ENCODE data around the gene ZNF793.

Gene ZNF793

GRCh38 chr19:37564624-37565369, 58.1 kb downstream of the ZNF793 start:
- no peak overlapping the region for H3K4me2 ChIP-seq (ENCODE audit: low read depth, low read length, poor library complexity, severe bottlenecking)
- H4K20me1 ChIP-seq (ENCODE audit: low read depth, low read length): no peaks in the 10 kb centered on the region
- H3K9ac ChIP-seq (ENCODE audit: low read length): no peak overlapping the region
- H3K36me3 ChIP-seq (ENCODE audit: low read length): peaks cover 43% of the 10 kb centered on the region
- TF ChIP-seq EZH2phosphoT487 (conservative IDR thresholded peaks at IDR 0.05; ENCODE audit: low read length) (no peak), CTCF (IDR thresholded peaks at IDR 0.05; ENCODE audit: insufficient read depth, low read length, poor library complexity, severe bottlenecking) (no peak)
- H3K27me3 ChIP-seq (ENCODE audit: low read length): no peaks in the 10 kb centered on the region
- H3K9me3 ChIP-seq (ENCODE audit: insufficient read depth, low read length): peaks cover 78% of the 10 kb centered on the region; the same call in 1 of the 2 replicates
- no peak overlapping the region for H3K4me3 ChIP-seq (ENCODE audit: insufficient read depth, low read length, poor library complexity, severe bottlenecking)
- H3K9me2 ChIP-seq (replicated peaks; ENCODE audit: insufficient read depth, low read length): no peaks in the 10 kb centered on the region
- H3K79me2 ChIP-seq (ENCODE audit: insufficient read depth, low read length): no peaks in the 10 kb centered on the region
- no peak overlapping the region for H3K27ac ChIP-seq (ENCODE audit: low read depth, low read length)
- no peak overlapping the region for H2AFZ ChIP-seq (ENCODE audit: low read depth, low read length, severe bottlenecking)
- H3F3A ChIP-seq (ENCODE audit: insufficient read depth): no peaks in the 10 kb centered on the region

- H3K9me3 ChIP-seq (ENCODE audit: insufficient read depth, low read length): peaks cover 82% of the 10 kb centered on the region; the same call in 1 of the 2 replicates
- TF ChIP-seq EZH2phosphoT487 (conservative IDR thresholded peaks at IDR 0.05; ENCODE audit: low read length): no peak
- no peak for TF ChIP-seq CTCF (IDR thresholded peaks at IDR 0.05; ENCODE audit: insufficient read depth, low read length, poor library complexity, severe bottlenecking)
- no peaks in the 10 kb centered on the region for H3F3A ChIP-seq (ENCODE audit: insufficient read depth)
- no peak overlapping the region for H2AFZ ChIP-seq (ENCODE audit: low read depth, low read length, severe bottlenecking)
- no peak overlapping the region for H3K27ac ChIP-seq (ENCODE audit: low read depth, low read length)
- H3K9me2 ChIP-seq (replicated peaks; ENCODE audit: insufficient read depth, low read length): no peaks in the 10 kb centered on the region
- no peaks in the 10 kb centered on the region for H4K20me1 ChIP-seq (ENCODE audit: low read depth, low read length)
- no peaks in the 10 kb centered on the region for H3K79me2 ChIP-seq (ENCODE audit: insufficient read depth, low read length)
- H3K36me3 ChIP-seq (ENCODE audit: low read length): peaks cover 43% of the 10 kb centered on the region
- H3K27me3 ChIP-seq (ENCODE audit: low read length): no peaks in the 10 kb centered on the region
- no peak overlapping the region for H3K4me2 ChIP-seq (ENCODE audit: low read depth, low read length, poor library complexity, severe bottlenecking)
- H3K4me3 ChIP-seq (ENCODE audit: insufficient read depth, low read length, poor library complexity, severe bottlenecking): no peak overlapping the region
- no peak overlapping the region for H3K9ac ChIP-seq (ENCODE audit: low read length)
Measured at GRCh38 chr19:37565370-37565669, 58.6 kb downstream of the ZNF793 start.

GRCh38 chr19:37572203-37572602, 65.5 kb downstream of the ZNF793 start:
- no peak overlapping the region for H3K4me2 ChIP-seq (ENCODE audit: low read depth, low read length, poor library complexity, severe bottlenecking)
- H3K9me3 ChIP-seq (ENCODE audit: insufficient read depth, low read length): peaks cover 46% of the 10 kb centered on the region
- no peaks in the 10 kb centered on the region for H3F3A ChIP-seq (ENCODE audit: insufficient read depth)

More at GRCh38 chr19:37572203-37572602, 65.5 kb downstream of the ZNF793 start:
- no peak overlapping the region for H3K4me3 ChIP-seq (ENCODE audit: insufficient read depth, low read length, poor library complexity, severe bottlenecking)
- peaks cover 25% of the 10 kb centered on the region for H3K36me3 ChIP-seq (ENCODE audit: low read length)
- no peak overlapping the region for H2AFZ ChIP-seq (ENCODE audit: low read depth, low read length, severe bottlenecking)
- TF ChIP-seq EZH2phosphoT487 (conservative IDR thresholded peaks at IDR 0.05; ENCODE audit: low read length): no peak
- no peak for TF ChIP-seq CTCF (IDR thresholded peaks at IDR 0.05; ENCODE audit: insufficient read depth, low read length, poor library complexity, severe bottlenecking)
- no peaks in the 10 kb centered on the region for H3K9me2 ChIP-seq (replicated peaks; ENCODE audit: insufficient read depth, low read length)
- H3K79me2 ChIP-seq (ENCODE audit: insufficient read depth, low read length): no peaks in the 10 kb centered on the region
- H4K20me1 ChIP-seq (ENCODE audit: low read depth, low read length): no peaks in the 10 kb centered on the region
- no peak overlapping the region for H3K27ac ChIP-seq (ENCODE audit: low read depth, low read length)
- H3K27me3 ChIP-seq (ENCODE audit: low read length): no peaks in the 10 kb centered on the region
- no peak overlapping the region for H3K9ac ChIP-seq (ENCODE audit: low read length)

All from SU-DHL-6 (cell line).